Glomerular endothelial cell (primary cell): ENCODE data around the gene AGPAT3. TPM values are rescaled to one million over a fixed set of nuclear protein-coding genes. Genes with fewer than 3 reads are reported as not detected.

Experiments used
- DNase-seq: peaks from one replicate; pipeline ENCODE4 v3.0.0-alpha.2; 2011; ENCODE audit warnings: low read depth, low spot score; ENCODE audit errors: extremely low read depth
- total RNA-seq: library from RNA; depleted of rRNA; stranded (reverse); fragments of >200 nt; gene quantifications from 2 replicates; pipeline ENCODE4 v1.2.3, GENCODE V29; 2015

The AGPAT3 gene
- total RNA-seq, 1 donor from 2014 or later: 60.0 TPM

GRCh38 chr21:43861706-43862105, 3.3 kb upstream of the AGPAT3 start:
- no peak for DNase-seq

GRCh38 chr21:43864313-43864961, 586 bp upstream of the AGPAT3 start:
- DNase-seq: no peak

- DNase-seq: no peak
Measured at GRCh38 chr21:43865540-43866259, 677 bp downstream of the AGPAT3 start.

GRCh38 chr21:43866260-43866629, 1.2 kb downstream of the AGPAT3 start:
- no peak for DNase-seq

GRCh38 chr21:43866659-43867331, 1.8 kb downstream of the AGPAT3 start:
- DNase-seq: no peak

- DNase-seq: no peak
Measured at GRCh38 chr21:43867332-43867703, 2.3 kb downstream of the AGPAT3 start.

- DNase-seq: no peak
Measured at GRCh38 chr21:43867948-43868347, 2.9 kb downstream of the AGPAT3 start.

GRCh38 chr21:43868461-43868860, 3.4 kb downstream of the AGPAT3 start:
- no peak for DNase-seq

- no peak for DNase-seq
Measured at GRCh38 chr21:43869486-43870325, 4.7 kb downstream of the AGPAT3 start.

- no peak for DNase-seq
Measured at GRCh38 chr21:43871487-43871886, 6.5 kb downstream of the AGPAT3 start.

GRCh38 chr21:43872531-43873197, 7.6 kb downstream of the AGPAT3 start:
- no peak for DNase-seq

GRCh38 chr21:43873673-43874072, 8.7 kb downstream of the AGPAT3 start:
- DNase-seq: no peak

GRCh38 chr21:43874085-43874805, 9.2 kb downstream of the AGPAT3 start:
- DNase-seq: no peak

GRCh38 chr21:43876605-43877004, 11.6 kb downstream of the AGPAT3 start:
- DNase-seq: no peak

- DNase-seq: no peak
Measured at GRCh38 chr21:43877936-43878575, 13.0 kb downstream of the AGPAT3 start.

GRCh38 chr21:43879348-43880110, 14.5 kb downstream of the AGPAT3 start:
- DNase-seq: no peak

- no peak for DNase-seq
Measured at GRCh38 chr21:43880111-43880985, 15.3 kb downstream of the AGPAT3 start.

GRCh38 chr21:43881283-43881682, 16.3 kb downstream of the AGPAT3 start:
- no peak for DNase-seq
